GM21717 (cell line): ENCODE results near the gene ACVRL1.
"Not testable (repeated sequence)": the region's sequence is repeated elsewhere in the genome, so short reads cannot be mapped to it uniquely, and the experiment has no call there.

Source experiments
- ATAC-seq: cut with Tn5 transposase; IDR thresholded peaks from one replicate; pipeline ENCODE4 v1.9.1; 2021; ENCODE audit warnings: mild to moderate bottlenecking, moderate library complexity; ENCODE audit not compliant: unreplicated experiment

The ACVRL1 gene

DNA sequence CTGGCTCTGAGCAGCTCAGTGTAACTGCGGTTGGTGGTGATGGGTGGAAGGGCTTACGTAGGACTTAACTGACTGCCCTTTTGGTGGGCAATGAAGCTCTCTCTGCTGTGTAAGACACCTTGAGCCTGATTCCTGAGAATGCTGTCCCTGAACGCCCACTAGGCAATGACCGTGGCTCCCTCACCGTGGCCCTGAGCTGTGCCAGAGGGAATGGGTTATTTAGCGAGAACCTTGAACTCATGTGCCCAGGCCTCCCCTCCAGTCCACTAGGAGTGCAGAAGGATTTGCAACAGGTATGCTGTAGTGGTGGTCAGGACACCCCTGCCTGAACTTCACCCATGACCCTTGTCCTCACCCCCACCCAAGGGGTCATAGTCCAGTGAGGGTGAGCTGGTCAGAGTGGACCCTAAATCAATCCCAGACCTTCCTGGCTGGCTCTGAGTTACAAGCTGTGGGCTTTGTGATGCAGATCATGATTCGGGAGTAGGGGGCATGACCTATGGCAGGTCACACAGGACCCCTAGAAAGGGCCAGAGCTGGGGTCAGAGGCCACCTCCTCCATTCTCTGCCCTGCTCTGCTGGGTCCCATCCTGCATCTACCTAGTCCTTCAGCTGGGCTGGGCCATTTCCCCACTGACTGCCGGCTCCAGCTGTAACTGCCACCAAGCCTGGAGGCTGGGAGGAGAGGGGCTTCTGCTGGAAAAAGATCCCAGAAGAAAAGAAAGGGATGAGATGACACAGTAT, 33.9 kb upstream of the ACVRL1 start:
- ATAC-seq = no peak

DNA sequence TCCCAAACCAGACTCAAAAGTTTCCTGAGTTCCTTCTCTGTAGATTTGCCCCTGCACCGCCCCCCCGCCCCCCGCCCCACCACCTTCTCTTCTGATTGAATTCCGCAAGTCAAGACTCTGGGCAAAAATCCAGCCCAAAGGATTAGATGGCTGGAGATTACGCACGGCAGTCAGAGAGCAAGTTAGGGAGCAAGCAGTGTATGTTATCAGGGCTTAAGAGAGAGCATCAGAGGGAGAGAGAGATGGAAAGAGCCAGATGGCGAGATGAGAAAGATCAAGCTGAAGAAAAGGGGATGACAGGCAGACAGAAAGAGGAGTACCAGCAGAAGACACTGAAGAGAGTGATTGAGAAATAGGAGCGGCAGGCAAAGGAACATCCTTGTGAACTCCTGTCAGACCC, 33.3 kb upstream of the ACVRL1 start:
- no peak for ATAC-seq

DNA sequence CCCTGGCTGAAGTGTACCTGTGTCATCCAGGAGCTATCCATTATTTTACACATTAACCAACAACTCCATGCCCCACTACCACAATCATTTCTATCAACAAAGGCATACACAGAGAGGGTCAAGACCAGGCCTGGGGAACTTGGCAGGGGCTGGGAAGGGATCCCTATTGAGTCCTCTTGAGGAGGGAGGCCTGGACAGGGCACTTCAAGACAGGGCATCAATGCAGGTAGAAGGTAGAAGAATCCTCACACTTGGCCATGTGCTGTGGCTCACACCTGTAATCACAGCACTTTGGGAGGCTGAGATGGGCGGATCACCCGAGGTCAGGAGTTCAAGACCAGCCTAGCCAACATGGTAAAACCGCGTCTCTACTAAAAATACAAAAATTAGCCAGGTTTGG, 32.8 kb upstream of the ACVRL1 start:
- ATAC-seq = no peak

DNA sequence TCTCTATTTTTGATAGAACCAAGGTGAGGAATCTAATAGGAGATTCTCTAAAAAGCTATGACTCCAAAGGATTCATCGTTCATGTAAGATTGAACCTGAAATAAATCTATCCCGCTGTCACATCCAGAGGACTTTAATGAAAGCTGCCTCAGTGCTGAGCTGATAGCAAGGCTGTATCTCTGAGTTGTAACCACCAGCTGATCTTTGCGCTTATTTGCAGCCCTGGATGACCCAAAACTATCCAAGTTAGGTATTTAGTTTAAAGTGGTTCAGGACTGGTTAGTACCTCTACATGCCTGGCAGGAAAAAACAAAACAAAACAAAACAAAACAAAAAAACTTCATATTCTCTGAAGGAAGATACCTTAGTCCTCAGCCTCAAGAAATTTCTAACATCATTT, 28.2 kb upstream of the ACVRL1 start:
- ATAC-seq = no peak

DNA sequence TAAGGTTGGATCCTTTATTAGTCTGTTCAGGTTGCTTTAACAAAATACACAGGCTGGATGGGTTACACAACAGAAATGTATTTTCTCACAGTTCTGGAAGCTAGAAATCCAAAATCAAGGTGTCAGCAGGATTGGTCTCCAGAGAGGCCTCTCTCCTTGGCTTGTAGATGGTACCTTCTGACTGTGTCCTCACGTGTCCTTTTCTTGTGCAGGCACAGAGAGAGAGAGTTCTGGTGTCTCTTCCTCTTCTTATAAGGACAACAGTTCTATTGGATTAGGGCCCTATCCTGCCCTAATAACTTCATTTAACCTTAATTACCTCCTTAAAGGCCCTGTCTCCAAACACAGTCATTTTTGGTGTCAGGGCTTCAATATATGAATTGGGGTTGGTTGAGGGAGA, 24.0 kb upstream of the ACVRL1 start:
- ATAC-seq = no peak

DNA sequence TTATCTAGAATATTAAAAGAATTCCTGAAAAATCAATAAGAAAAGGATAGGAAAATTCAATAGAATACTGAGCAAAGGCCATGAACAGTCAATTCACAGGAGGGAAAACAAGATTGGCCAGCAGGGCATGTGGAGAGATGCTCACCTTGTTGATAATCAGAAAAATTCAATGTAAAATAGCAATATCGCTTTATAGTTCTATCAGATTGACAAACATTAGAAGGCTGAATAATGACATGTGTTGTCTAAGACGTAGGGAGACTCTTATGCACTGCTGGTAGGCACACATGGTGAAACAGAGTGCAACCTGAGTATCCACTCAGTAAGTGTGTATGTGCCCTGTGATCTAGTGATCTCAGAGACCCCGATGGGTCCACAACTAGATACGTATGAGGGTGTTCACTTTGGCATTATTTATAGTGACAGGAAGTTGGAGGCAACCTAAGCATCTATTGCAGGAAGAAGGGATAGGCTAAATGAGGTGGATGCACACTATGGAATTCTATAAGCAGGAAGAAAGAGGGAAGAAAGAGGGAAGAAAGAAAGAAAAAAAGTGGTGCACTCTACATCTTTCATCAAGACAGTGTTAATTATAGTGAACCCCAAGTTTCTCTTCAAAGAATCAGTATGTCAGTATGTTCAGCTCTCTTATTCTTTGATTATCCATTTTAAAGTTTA, 23.2 kb upstream of the ACVRL1 start:
- ATAC-seq = no peak

DNA sequence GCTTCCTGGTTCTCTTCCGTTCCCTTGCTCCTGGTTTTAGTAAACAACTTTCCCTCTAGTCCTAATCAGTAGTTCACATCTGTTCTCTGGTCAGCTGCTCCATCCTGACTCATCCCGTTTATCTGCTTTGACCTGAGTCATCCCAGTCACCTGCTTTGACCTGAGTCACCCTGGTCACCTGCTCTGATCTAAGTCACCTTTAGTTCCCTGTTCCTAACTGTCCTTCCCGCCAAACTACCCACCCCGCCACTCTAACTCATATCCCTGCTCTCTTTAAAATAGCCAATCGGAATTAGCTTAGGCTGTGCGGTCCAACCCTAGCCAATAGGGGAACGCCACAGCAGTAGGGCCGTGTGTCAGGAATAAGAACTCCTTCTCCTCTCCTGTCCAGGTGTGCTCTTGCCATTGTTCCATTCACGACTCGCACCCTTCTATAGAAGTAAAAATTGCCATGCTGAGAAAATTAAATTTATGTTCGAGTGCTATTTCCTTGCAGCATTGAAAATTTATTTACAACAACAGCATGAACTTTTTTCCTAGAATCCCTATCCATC, 22.6 kb upstream of the ACVRL1 start:
- ATAC-seq = no peak

DNA sequence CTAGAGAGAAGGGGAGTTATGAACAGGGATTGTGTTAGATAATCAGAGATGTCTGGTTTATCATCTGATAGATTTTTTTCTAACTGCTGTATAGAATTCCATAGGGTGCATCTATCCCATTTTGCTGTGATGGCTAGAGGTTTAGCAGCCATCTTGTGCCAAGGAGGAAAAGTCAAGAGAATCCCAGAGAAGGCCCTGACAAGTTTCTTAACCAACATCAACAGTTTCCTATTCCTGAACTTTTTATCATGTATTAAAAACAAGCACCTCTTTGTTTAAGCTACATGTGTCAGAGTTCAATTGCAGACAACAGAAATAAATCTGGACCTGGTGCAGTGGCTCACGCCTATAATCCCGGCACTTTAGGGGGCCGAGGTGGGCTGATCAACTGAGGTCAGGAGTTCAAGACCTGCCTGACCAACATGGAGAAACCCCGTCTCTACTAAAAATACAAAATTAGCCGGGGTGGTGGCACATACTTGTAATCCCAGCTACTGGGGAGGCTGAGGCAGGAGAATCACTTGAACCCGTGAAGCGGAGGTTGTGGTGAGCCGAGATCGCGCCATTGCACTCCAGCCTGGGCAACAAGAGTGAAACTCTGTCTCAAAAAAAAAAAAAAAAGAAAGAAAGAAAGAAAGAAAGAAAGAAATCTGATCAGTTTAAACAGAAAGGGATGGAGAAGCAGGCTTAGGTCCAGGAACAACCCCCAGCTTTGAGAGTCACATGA, 21.8 kb upstream of the ACVRL1 start:
- not testable (repeated sequence) for ATAC-seq

DNA sequence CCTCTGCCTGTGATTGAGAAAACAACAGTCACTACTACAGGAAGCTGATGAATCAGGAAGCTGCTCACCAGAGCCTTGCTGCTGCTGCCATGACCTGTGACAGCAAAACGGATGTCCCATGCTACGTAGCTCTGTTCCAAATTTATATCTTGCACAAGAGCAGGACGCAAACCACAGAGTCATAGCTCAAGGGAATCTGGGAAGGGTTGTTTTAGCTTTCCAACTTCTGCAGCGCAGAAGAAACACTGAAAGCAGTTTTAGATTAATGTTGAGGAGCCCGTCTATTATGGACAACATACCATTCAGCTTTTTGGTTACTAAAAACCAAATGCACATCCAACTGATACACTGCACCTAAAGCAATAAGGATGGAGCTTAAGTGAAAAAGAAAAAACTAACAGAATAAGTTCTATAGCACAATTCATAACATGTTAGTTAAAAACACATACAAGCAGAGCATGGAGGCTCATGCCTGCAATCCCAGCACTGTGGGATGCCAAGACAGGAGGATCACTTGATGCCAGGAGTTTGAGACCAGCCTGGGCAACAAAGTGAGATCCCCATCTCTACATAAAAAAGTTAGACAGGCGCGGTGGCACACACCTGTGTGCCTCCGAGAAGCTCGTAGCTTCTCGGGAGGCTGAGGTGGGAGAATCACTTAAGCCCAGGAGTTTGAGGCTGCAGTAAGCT, 21.1 kb upstream of the ACVRL1 start:
- no peak for ATAC-seq

DNA sequence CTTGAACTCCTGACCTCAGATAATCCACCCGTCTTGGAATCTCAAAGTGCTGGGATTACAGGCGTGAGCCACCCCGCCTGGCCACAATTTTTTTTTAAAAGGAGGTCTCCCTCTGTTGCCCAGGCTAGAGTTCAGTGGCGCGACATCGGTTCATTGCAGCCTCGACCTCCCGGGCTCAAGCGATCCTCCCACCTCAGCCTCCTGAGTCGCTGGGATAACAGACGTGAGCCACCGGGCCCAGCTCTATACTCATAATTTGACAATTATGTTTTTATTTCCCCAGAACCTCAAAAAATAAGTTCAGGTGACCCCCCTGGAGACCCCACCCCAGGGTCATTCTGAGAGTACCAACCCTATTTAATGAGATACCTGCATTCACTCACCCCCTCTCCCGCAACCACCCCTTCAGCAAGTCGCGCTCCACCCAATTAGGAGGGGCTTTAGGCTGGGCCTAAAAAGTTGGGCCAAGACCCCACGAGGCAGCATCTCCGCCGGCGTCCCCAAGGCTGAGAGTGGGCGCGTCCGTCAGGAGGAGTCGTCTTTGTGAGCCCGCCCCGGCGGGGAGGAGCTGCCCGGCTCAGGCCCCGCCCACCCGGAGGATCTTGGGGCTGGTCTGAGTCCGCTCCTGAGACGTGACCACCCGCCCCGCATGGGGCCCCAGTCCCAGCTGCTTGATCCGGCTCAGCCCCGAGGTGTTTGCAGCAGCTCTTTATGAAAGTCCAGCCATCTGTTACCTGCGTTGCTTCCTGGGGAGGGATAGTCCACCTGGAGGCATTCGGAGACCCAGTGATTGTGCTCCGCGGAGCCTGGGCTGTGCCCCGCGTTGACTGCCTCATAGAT, 19.6 kb upstream of the ACVRL1 start, which contains the start of gene ANKRD33:
Gene ANKRD33, plus strand, starts transcription at position 628 of the 840 bp plus-strand sequence. Its CDS starts 84 bp downstream, at position 712.
- no peak for ATAC-seq

DNA sequence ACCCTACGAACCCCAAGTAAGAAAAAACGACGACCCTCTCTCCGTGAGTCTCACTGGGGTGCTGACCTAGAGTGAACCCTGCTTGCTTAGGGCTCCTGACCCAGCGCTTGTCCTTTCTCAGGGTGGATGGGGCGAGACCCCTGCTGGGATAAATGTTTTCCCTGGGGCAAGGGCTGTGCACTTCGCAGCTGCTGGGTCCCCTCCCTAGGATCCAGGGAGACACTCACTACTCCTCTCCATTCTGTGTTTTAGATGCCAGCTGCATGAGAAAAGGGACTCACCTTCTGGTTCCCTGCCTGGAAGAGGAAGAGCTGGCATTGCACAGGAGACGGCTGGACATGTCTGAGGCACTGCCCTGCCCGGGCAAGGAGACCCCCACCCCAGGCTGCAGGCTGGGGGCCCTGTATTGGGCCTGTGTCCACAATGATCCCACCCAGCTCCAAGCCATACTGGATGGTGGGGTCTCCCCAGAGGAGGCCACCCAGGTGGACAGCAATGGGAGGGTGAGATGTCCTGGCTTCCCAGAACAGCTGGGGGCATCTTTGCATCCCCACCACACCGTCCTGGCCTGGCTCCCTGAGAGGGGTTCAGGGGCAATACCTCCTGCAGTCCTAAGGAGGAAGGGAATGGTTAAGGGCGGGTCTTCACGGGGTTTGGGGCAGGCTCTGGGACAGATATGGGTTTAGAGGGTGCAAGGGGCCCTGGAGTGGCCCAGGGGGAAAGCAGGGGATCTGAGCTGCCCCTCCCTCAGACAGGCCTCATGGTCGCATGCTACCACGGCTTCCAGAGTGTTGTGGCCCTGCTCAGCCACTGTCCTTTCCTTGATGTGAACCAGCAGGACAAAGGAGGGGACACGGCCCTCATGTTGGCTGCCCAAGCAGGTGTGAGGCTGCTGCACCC, 18.7 kb upstream of the ACVRL1 start:
- no peak for ATAC-seq

DNA sequence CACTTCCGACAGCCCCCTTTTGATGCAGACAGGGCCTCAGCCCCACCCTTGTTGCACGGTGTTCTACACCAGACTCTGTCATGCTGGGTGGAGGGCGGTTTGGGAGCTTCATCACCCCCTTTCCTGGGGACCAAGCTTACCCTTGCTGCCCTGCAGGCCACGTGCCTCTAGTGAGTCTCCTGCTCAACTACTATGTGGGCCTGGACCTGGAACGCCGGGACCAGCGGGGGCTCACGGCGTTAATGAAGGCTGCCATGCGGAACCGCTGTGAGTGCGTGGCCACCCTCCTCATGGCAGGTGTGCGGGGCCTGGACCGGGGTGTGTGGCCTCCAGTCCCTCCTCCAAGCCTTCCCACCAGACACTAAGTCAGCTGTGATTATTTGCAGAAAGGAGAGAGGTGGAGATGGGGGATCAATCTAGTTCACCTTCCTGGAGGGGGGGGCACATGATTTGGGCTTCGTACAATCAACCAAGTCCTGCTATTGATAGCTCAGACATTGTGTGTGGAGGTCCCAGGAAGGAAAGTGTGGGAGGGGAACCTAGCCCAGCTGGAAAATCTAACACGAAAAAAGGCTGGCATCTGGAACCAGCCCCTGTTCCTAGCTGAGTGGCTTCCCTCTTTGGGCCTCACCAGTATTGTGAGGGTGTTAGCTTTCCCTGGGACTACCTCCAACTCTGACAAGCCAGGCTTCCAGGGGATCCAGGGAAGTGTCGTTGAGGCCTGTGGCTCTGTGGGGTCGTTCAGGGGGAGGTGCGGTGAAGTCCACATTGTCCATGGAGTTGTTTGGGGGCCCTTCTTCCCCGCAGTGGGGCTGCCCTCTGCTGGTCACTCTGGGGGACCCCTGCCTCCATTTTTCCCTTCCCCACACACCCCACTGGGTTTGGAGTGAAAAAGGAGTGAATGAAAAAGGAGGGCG, 17.8 kb upstream of the ACVRL1 start:
- no peak for ATAC-seq

DNA sequence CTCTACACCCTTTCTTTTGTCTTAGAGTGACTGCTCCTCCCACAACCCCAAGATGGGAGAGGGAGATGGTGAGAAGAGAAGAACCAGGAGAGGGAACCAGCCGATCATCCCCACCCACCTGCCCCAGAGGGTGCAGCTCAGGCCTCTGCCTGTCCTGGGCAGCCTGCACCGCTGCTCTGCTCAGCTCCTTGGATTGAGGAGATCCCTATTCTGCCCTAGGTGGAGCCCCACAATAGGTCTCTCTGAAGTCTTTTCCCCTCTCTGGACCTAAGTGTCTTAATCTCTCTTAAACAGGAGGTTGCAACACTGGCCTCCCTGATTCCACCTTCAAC, 17.2 kb upstream of the ACVRL1 start:
- no peak for ATAC-seq

DNA sequence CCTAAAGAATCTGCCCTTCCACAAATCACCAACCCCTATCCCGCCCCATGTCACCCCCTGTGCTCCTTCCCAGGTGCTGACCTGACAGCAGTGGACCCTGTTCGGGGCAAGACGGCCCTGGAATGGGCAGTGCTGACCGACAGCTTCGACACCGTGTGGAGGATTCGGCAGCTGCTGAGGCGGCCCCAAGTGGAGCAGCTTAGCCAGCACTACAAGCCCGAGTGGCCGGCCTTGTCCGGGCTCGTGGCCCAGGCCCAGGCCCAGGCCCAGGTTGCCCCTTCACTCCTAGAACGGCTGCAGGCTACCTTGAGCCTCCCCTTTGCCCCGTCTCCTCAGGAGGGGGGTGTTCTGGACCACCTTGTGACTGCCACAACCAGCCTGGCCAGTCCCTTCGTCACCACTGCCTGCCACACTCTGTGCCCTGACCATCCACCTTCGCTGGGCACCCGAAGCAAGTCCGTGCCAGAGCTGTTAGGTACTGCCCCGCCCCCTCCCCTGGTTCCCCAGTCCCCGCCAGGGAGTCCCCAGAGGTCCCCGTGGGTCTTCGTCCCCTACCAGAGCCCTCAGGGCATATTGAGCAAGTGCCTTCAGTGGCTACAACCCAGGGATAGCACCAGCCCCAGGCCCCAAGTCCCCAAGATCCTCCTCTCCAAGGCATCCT, 16.7 kb upstream of the ACVRL1 start:
- ATAC-seq = no peak

DNA sequence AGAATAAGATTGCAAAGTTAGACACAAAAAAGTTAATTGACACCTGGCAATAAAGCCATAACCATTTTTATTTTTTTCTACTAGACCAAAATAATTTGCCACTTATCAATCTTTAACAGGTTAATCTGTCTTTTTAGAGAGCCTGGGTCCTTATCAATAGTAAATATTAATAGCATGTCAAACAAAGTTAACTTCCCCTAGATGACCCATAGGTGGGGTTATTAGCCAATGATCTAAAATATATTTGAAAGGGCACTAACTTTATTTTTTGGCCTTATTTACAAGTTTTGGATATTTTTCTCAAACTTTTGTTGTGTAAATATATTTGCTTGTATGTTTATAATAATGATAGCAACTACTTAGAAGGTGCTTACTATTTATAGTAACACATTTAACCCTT, 15.5 kb upstream of the ACVRL1 start:
- ATAC-seq = no peak

DNA sequence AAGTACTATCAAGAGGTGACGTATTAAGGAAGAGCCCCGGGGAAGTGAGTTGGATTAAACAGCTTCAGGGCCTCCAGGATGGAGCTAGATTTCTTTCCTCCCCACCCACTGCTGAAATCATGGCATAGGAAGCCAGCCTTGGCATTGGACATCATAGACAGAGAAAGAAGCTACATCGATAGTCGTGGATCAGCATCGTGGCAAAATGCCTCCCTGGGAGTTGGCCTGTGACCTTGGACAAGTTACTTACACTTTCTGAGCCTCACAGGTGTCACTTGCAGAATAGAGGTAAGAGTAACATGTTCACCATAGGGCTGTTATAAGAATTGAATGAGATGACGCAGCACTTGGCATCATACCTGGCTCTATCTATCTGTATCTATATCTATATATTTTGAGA, 13.5 kb upstream of the ACVRL1 start:
- no peak for ATAC-seq

DNA sequence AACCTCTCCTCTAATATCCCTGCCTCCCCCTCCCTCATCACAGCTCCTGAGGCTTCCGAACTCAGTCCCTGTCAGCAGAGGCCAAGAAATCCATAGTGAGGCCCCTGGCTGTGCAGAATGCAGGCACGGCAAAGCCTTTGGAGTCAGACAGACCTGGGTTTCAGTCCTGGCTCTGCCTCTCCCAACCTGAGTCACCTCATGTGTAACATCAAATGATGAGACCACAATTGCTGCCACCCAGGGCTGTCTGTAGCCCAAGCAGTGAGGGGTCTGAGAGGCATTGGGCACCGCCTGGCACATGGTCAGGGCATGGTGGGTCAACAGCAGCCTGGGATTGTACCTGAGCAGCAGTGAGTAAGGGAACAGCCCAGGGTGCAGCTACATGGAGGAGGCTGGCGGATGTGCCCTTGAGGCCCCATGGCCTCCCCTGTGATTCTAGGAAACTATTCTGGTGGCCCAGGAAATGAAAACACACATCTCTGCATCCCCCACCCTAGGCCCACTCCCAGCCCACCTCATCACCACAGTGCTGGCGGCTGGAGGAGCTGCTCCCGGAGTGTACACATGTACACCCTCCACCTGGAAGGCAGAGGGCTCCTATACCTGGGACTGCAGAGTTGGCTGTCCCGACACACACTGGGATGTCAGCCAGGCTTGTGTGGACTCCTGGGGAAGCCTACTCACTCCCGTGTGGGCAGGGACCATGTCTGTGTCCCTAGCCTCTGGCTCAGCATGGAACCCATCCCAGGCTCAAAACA, 11.7 kb upstream of the ACVRL1 start:
- no peak for ATAC-seq
